ENCODE results near the gene HOXA11. TPM values are rescaled to one million over a fixed set of nuclear protein-coding genes. Genes with fewer than 3 reads are reported as not detected.

Gene HOXA11
- total and polyA plus RNA-seq, 10 donors = not detected

DNA sequence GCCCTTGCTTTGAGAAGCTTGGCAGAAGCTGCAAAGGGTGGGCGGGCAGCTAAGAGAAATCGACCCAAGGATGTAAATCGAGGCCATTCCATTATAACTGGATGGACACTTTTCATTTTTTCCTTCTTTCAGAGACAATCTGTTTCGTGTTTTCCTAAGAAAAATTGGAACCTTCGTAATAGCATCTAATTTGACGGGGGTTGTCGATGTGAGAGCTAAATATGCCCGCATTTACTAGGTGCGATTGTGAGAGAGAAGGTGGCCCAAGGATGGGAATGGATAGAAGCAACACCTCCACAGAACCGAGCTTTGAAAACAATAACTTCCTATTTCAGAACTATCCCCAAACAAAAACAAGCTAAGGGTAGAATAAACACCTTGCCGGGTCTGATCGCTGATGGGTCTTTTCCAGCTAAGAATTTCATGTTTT, 53.6 kb downstream of the HOXA11 start:
- TF ChIP-seq POLR2A (IDR thresholded peaks at IDR 0.05) (no peak), POLR2AphosphoS5 (IDR thresholded peaks at IDR 0.05) (no peak)
- TF ChIP-seq, protein P1, sequence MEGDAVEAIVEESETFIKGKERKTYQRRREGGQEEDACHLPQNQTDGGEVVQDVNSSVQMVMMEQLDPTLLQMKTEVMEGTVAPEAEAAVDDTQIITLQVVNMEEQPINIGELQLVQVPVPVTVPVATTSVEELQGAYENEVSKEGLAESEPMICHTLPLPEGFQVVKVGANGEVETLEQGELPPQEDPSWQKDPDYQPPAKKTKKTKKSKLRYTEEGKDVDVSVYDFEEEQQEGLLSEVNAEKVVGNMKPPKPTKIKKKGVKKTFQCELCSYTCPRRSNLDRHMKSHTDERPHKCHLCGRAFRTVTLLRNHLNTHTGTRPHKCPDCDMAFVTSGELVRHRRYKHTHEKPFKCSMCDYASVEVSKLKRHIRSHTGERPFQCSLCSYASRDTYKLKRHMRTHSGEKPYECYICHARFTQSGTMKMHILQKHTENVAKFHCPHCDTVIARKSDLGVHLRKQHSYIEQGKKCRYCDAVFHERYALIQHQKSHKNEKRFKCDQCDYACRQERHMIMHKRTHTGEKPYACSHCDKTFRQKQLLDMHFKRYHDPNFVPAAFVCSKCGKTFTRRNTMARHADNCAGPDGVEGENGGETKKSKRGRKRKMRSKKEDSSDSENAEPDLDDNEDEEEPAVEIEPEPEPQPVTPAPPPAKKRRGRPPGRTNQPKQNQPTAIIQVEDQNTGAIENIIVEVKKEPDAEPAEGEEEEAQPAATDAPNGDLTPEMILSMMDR (IDR thresholded peaks at IDR 0.05 in 8 of 11, conservative IDR thresholded peaks at IDR 0.05 in 3 of 11) = no peak
- Histone ChIP-seq H3K4me1 (peaks cover 0 to 45% (median 21%) of the 10 kb centered on the region in 6 donors), H3K9me3 (no peaks in the 10 kb centered on the region), H3K36me3 (no peaks in the 10 kb centered on the region), H3K4me3 (peak overlapping the region; percentile 48 to 87 (median 58)), H3K27ac (peak overlapping the region; percentile 61 to 94 (median 91)), H3K27me3 (replicated peaks in 1 of 7) (peaks cover 0 to 27% (median 0%) of the 10 kb centered on the region in 7 donors)
- intact Hi-C loops (cut with DNase I; ENCODE audit: low total_unique reads) = no loop called here
- no peak for DNase-seq
- WGBS, 5 donors = 48 to 63% (median 54%) methylated on average over 12 of the region's 12 CpGs

Small RNA genes lying within 50 kb of the gene (microRNA-seq; reads per million reads assigned to microRNA genes)
- 79.1 to 280 (median 124) reads per million in 3 donors for gene MIR196B

Small RNA genes lying within 50 kb of the gene (small RNA-seq; reads per million reads assigned to genes)
- gene AC004080.5 = 0 reads per million in 4 donors
- 0 reads per million in 4 donors for gene RF02140
- 0 reads per million in 4 donors for gene RF02141

Other genes starting within 250 kb of the HOXA11 start
- gene HOXA1, start 89.2 kb downstream of the HOXA11 start, total RNA-seq = 1 to 10 TPM; 1.1 to 4.1 (median 1.7) TPM
- 1 to 10 TPM in 1 of 3 donors, under 1 TPM in 2; 0.33 to 1.3 (median 0.82) TPM for gene HOXA1, start 89.2 kb downstream of the HOXA11 start, polyA plus RNA-seq
- 1 to 10 TPM in 4 of 7 donors, under 1 TPM in 3; 0.70 to 2.8 (median 1.3) TPM for gene HOXA2, start 82.5 kb downstream of the HOXA11 start, total RNA-seq
- gene HOXA2, start 82.5 kb downstream of the HOXA11 start, polyA plus RNA-seq = under 1 TPM; 0.41 to 0.83 (median 0.55) TPM
- 10 to 100 TPM in 1 of 7 donors, 1 to 10 TPM in 6; 2.7 to 10.8 (median 4.6) TPM for gene HOXA4, start 54.5 kb downstream of the HOXA11 start, total RNA-seq
- gene HOXA4, start 54.5 kb downstream of the HOXA11 start, polyA plus RNA-seq = 1 to 10 TPM; 2.1 to 5.9 (median 3.6) TPM
- gene HOXA5, start 41.6 kb downstream of the HOXA11 start, total RNA-seq = 1 to 10 TPM; 3.0 to 9.3 (median 6.9) TPM
- 1 to 10 TPM; 1.6 to 2.3 (median 2.2) TPM for gene HOXA5, start 41.6 kb downstream of the HOXA11 start, polyA plus RNA-seq
- gene HOXA6, start 37.5 kb downstream of the HOXA11 start, total RNA-seq = 1 to 10 TPM in 5 of 7 donors, under 1 TPM in 2; 0.38 to 2.0 (median 1.4) TPM
- gene HOXA6, start 37.5 kb downstream of the HOXA11 start, polyA plus RNA-seq = under 1 TPM in 1 of 3 donors, not detected in 2; 0.26 TPM
- gene HOXA3, start 32.6 kb downstream of the HOXA11 start, total RNA-seq = 1 to 10 TPM in 5 of 7 donors, under 1 TPM in 2; 0.51 to 6.1 (median 2.2) TPM
- 1 to 10 TPM in 1 of 3 donors, under 1 TPM in 2; 0.57 to 1.4 (median 0.62) TPM for gene HOXA3, start 32.6 kb downstream of the HOXA11 start, polyA plus RNA-seq
- 1 to 10 TPM; 1.0 to 8.0 (median 2.6) TPM for gene HOXA7, start 28.6 kb downstream of the HOXA11 start, total RNA-seq
- 1 to 10 TPM in 1 of 3 donors, under 1 TPM in 2; 0.55 to 1.4 (median 0.80) TPM for gene HOXA7, start 28.6 kb downstream of the HOXA11 start, polyA plus RNA-seq
- gene HOXA9, start 19.7 kb downstream of the HOXA11 start, total RNA-seq = 1 to 10 TPM in 5 of 7 donors, under 1 TPM in 2; 0.51 to 3.0 (median 1.2) TPM
- gene HOXA9, start 19.7 kb downstream of the HOXA11 start, polyA plus RNA-seq = under 1 TPM; 0.46 to 0.54 (median 0.48) TPM
- under 1 TPM in 3 of 7 donors, not detected in 4; 0.13 to 0.72 (median 0.56) TPM for gene HOXA10, start 10.9 kb downstream of the HOXA11 start, total RNA-seq
- under 1 TPM; 0.05 to 0.22 (median 0.19) TPM for gene HOXA10, start 10.9 kb downstream of the HOXA11 start, polyA plus RNA-seq
- gene HOXA13, start 14.9 kb upstream of the HOXA11 start, total RNA-seq = not detected
- not detected for gene HOXA13, start 14.9 kb upstream of the HOXA11 start, polyA plus RNA-seq
- not detected for gene EVX1, start 57.6 kb upstream of the HOXA11 start, total RNA-seq
- not detected for gene EVX1, start 57.6 kb upstream of the HOXA11 start, polyA plus RNA-seq